ENCODE results near the gene MAP4. TPM values are rescaled to one million over a fixed set of nuclear protein-coding genes. Genes with fewer than 3 reads are reported as not detected.
A peak's percentile ranks its signal among the peaks of the same experiment; 100 is the strongest.

Gene MAP4
- total and polyA plus RNA-seq, 2 of the 13 experiments (the other 11 are each of a cell fraction or from before 2014, with no cell fraction given): 33.1 to 38.7 TPM

DNA sequence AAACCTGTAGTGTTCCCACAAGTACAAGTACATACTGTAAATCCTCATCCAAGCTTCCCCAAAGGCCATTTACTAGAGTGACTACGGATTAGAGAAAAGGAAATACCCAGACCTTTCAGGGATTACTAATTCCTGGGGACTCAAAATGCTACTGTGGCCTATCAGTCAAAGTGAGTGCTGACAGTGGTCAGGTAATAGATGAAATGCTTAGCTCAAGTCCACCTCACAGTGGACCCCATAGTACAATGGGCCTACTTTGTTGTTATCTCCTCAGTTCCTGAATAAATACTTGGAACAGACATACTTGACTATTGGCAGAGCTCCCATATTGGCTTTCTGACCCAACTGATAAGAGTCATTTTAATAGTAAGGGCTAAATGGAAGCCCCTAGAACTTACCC is 61.6 kb downstream of the MAP4 start (continued):
- TF ChIP-seq CREB1 (IDR thresholded peaks at IDR 0.05) (no peak), CREB1 (CRISPR knock-in tag; IDR thresholded peaks at IDR 0.05) (no peak; the same call in 1 of the 2 replicates), ZNF460 (CRISPR knock-in tag; IDR thresholded peaks at IDR 0.05; ENCODE audit: borderline replicate concordance) (no peak), SMC3 (IDR thresholded peaks at IDR 0.05; ENCODE audit: low read length) (0 out of 2 replicates have a peak, but pooled peaks have one; percentile 8), SNAPC2 (CRISPR knock-in tag; IDR thresholded peaks at IDR 0.05) (no peak), ZNF501 (CRISPR knock-in tag; IDR thresholded peaks at IDR 0.05) (no peak), ZNF556 (CRISPR knock-in tag; IDR thresholded peaks at IDR 0.05; ENCODE audit: borderline replicate concordance) (no peak), PITX1 (CRISPR knock-in tag; IDR thresholded peaks at IDR 0.05) (peak; percentile 52; the same call in 1 of the 2 replicates), SALL2 (CRISPR knock-in tag; IDR thresholded peaks at IDR 0.05) (no peak), MBD4 (IDR thresholded peaks at IDR 0.05; ENCODE audit: borderline replicate concordance, low read length) (no peak), ZFP62 (CRISPR knock-in tag; IDR thresholded peaks at IDR 0.05) (no peak), HIVEP1 (CRISPR knock-in tag; IDR thresholded peaks at IDR 0.05) (no peak), ZNF660 (CRISPR knock-in tag; IDR thresholded peaks at IDR 0.05; ENCODE audit: borderline replicate concordance, low read depth) (no peak), ZMAT5 (CRISPR knock-in tag; IDR thresholded peaks at IDR 0.05; ENCODE audit: borderline replicate concordance, low read depth) (no peak), ATF1 (CRISPR knock-in tag; IDR thresholded peaks at IDR 0.05) (0 out of 2 replicates have a peak, but pooled peaks have one; percentile 21), ZNF562 (CRISPR knock-in tag; IDR thresholded peaks at IDR 0.05; ENCODE audit: borderline replicate concordance) (no peak), MYC (CRISPR knock-in tag; IDR thresholded peaks at IDR 0.05; ENCODE audit: borderline replicate concordance) (no peak), ZNF160 (CRISPR knock-in tag; IDR thresholded peaks at IDR 0.05) (no peak), ZNF17 (CRISPR knock-in tag; IDR thresholded peaks at IDR 0.05) (no peak), ZMAT3 (CRISPR knock-in tag; conservative IDR thresholded peaks at IDR 0.05) (no peak), TEAD2 (CRISPR knock-in tag; IDR thresholded peaks at IDR 0.05) (no peak), ERF (CRISPR knock-in tag; IDR thresholded peaks at IDR 0.05) (no peak), KAT8 (CRISPR knock-in tag; IDR thresholded peaks at IDR 0.05) (peak; percentile 56), PHF21A (CRISPR knock-in tag; IDR thresholded peaks at IDR 0.05) (peak; percentile 73)
- TF ChIP-seq, protein P1, sequence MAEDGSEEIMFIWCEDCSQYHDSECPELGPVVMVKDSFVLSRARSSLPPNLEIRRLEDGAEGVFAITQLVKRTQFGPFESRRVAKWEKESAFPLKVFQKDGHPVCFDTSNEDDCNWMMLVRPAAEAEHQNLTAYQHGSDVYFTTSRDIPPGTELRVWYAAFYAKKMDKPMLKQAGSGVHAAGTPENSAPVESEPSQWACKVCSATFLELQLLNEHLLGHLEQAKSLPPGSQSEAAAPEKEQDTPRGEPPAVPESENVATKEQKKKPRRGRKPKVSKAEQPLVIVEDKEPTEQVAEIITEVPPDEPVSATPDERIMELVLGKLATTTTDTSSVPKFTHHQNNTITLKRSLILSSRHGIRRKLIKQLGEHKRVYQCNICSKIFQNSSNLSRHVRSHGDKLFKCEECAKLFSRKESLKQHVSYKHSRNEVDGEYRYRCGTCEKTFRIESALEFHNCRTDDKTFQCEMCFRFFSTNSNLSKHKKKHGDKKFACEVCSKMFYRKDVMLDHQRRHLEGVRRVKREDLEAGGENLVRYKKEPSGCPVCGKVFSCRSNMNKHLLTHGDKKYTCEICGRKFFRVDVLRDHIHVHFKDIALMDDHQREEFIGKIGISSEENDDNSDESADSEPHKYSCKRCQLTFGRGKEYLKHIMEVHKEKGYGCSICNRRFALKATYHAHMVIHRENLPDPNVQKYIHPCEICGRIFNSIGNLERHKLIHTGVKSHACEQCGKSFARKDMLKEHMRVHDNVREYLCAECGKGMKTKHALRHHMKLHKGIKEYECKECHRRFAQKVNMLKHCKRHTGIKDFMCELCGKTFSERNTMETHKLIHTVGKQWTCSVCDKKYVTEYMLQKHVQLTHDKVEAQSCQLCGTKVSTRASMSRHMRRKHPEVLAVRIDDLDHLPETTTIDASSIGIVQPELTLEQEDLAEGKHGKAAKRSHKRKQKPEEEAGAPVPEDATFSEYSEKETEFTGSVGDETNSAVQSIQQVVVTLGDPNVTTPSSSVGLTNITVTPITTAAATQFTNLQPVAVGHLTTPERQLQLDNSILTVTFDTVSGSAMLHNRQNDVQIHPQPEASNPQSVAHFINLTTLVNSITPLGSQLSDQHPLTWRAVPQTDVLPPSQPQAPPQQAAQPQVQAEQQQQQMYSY (CRISPR knock-in tag; IDR thresholded peaks at IDR 0.05): no peak
- TF ChIP-seq, protein P2, sequence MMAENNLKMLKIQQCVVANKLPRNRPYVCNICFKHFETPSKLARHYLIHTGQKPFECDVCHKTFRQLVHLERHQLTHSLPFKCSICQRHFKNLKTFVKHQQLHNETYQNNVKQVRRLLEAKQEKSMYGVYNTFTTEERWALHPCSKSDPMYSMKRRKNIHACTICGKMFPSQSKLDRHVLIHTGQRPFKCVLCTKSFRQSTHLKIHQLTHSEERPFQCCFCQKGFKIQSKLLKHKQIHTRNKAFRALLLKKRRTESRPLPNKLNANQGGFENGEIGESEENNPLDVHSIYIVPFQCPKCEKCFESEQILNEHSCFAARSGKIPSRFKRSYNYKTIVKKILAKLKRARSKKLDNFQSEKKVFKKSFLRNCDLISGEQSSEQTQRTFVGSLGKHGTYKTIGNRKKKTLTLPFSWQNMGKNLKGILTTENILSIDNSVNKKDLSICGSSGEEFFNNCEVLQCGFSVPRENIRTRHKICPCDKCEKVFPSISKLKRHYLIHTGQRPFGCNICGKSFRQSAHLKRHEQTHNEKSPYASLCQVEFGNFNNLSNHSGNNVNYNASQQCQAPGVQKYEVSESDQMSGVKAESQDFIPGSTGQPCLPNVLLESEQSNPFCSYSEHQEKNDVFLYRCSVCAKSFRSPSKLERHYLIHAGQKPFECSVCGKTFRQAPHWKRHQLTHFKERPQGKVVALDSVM (CRISPR knock-in tag; IDR thresholded peaks at IDR 0.05): no peak
- TF ChIP-seq, protein P3, sequence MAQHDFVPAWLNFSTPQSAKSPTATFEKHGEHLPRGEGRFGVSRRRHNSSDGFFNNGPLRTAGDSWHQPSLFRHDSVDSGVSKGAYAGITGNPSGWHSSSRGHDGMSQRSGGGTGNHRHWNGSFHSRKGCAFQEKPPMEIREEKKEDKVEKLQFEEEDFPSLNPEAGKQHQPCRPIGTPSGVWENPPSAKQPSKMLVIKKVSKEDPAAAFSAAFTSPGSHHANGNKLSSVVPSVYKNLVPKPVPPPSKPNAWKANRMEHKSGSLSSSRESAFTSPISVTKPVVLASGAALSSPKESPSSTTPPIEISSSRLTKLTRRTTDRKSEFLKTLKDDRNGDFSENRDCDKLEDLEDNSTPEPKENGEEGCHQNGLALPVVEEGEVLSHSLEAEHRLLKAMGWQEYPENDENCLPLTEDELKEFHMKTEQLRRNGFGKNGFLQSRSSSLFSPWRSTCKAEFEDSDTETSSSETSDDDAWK (CRISPR knock-in tag; IDR thresholded peaks at IDR 0.05): no peak
